SU-DHL-6 (cell line): Measurements from ENCODE around the gene ZNF786.

ENCODE experiments used
- H2AFZ ChIP-seq: fragments of 200-600 bp; sonication (generic); 2 replicates; pipeline ENCODE4 v1.6.1; 2014; ENCODE audit warnings: low read depth, mild to moderate bottlenecking, moderate library complexity, mixed read lengths, antibody characterized with exemption, low read length; ENCODE audit not compliant: severe bottlenecking
- H3F3A ChIP-seq: fragments of 200-600 bp; shearing (Covaris generic); 2 replicates; pipeline ENCODE4 v1.6.0; 2016; ENCODE audit warnings: antibody characterized with exemption, mild to moderate bottlenecking; ENCODE audit not compliant: insufficient read depth
- H3K27ac ChIP-seq: fragments of 200-600 bp; sonication (generic); 2 replicates; pipeline ENCODE4 v1.5.1; 2016; ENCODE audit warnings: low read depth, mild to moderate bottlenecking, low read length, moderate library complexity, mixed read lengths
- H3K27me3 ChIP-seq: fragments of 200-600 bp; sonication (generic), shearing (Covaris generic); 2 replicates; pipeline ENCODE4 v1.6.0; 2014; ENCODE audit warnings: mild to moderate bottlenecking, low read length
- H3K36me3 ChIP-seq: fragments of 200-600 bp; sonication (generic); 2 replicates; pipeline ENCODE4 v1.6.1; 2014; ENCODE audit warnings: mild to moderate bottlenecking, low read length, mixed read lengths
- H3K4me2 ChIP-seq: fragments of 300-600, 200-600 bp; shearing (Covaris generic), sonication (generic); 2 replicates; pipeline ENCODE4 v1.6.0; 2014; ENCODE audit warnings: low read length, low read depth, mild to moderate bottlenecking; ENCODE audit not compliant: poor library complexity, severe bottlenecking
- H3K4me3 ChIP-seq: fragments of 200-600 bp; sonication (generic); 2 replicates; pipeline ENCODE4 v1.5.1; 2014; ENCODE audit warnings: antibody characterized with exemption, low read length, mild to moderate bottlenecking, mixed read lengths; ENCODE audit not compliant: insufficient read depth, poor library complexity, severe bottlenecking
- H3K79me2 ChIP-seq: fragments of 200-600 bp; sonication (generic); 2 replicates; pipeline ENCODE4 v1.6.1; 2014; ENCODE audit warnings: mild to moderate bottlenecking, low read length, moderate library complexity; ENCODE audit not compliant: insufficient read depth
- H3K9ac ChIP-seq: fragments of 200-600 bp; sonication (generic); 2 replicates; pipeline ENCODE4 v1.7.0; 2014; ENCODE audit warnings: mild to moderate bottlenecking, low read length
- H3K9me2 ChIP-seq: fragments of 200-600 bp; sonication (generic); replicated peaks from 2 replicates; pipeline ENCODE4 v1.6.1; 2014; ENCODE audit warnings: low read length; ENCODE audit not compliant: insufficient read depth
- H3K9me3 ChIP-seq: fragments of 200-600 bp; sonication (generic); 2 replicates; pipeline ENCODE4 v1.6.1; 2014; ENCODE audit warnings: low read length, mixed read lengths; ENCODE audit not compliant: insufficient read depth
- H4K20me1 ChIP-seq: fragments of 200-600 bp; sonication (generic); 2 replicates; pipeline ENCODE4 v1.6.1; 2014; ENCODE audit warnings: low read depth, mild to moderate bottlenecking, antibody characterized with exemption, low read length, moderate library complexity, mixed read lengths
- EZH2phosphoT487 ChIP-seq: fragments of 200-600 bp; sonication (generic), shearing (Covaris generic); conservative IDR thresholded peaks from 2 replicates; pipeline ENCODE4 v1.6.1; 2018; ENCODE audit warnings: mild to moderate bottlenecking, antibody characterized with exemption, low read length, moderate library complexity, mixed read lengths
- TF ChIP-seq, protein P1 (sequence below): fragments of 200-600 bp; sonication (generic); IDR thresholded peaks from one replicate; pipeline ENCODE4 v1.5.1; 2017; ENCODE audit warnings: antibody characterized with exemption, mild to moderate bottlenecking, low read length, moderate library complexity; ENCODE audit not compliant: insufficient read depth, poor library complexity, severe bottlenecking

ZNF786 gene

GRCh38 chr7:149048805-149049204, 41.7 kb downstream of the ZNF786 start:
- no peak overlapping the region for H3K27ac ChIP-seq
- H3K9ac ChIP-seq, result no peak overlapping the region
- no peaks in the 10 kb centered on the region for H4K20me1 ChIP-seq
- no peak overlapping the region for H3K4me2 ChIP-seq
- no peaks in the 10 kb centered on the region for H3F3A ChIP-seq
- TF ChIP-seq, protein P1, sequence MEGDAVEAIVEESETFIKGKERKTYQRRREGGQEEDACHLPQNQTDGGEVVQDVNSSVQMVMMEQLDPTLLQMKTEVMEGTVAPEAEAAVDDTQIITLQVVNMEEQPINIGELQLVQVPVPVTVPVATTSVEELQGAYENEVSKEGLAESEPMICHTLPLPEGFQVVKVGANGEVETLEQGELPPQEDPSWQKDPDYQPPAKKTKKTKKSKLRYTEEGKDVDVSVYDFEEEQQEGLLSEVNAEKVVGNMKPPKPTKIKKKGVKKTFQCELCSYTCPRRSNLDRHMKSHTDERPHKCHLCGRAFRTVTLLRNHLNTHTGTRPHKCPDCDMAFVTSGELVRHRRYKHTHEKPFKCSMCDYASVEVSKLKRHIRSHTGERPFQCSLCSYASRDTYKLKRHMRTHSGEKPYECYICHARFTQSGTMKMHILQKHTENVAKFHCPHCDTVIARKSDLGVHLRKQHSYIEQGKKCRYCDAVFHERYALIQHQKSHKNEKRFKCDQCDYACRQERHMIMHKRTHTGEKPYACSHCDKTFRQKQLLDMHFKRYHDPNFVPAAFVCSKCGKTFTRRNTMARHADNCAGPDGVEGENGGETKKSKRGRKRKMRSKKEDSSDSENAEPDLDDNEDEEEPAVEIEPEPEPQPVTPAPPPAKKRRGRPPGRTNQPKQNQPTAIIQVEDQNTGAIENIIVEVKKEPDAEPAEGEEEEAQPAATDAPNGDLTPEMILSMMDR, result no peak
- TF ChIP-seq EZH2phosphoT487, result no peak
- H3K36me3 ChIP-seq, result no peaks in the 10 kb centered on the region
- no peaks in the 10 kb centered on the region for H3K9me3 ChIP-seq
- no peaks in the 10 kb centered on the region for H3K27me3 ChIP-seq
- H3K4me3 ChIP-seq, result no peak overlapping the region
- H2AFZ ChIP-seq, result no peak overlapping the region
- H3K9me2 ChIP-seq, result no peaks in the 10 kb centered on the region
- no peaks in the 10 kb centered on the region for H3K79me2 ChIP-seq

- no peak overlapping the region for H3K4me2 ChIP-seq
- H2AFZ ChIP-seq, result no peak overlapping the region
- TF ChIP-seq, protein P1, result no peak
- TF ChIP-seq EZH2phosphoT487, result no peak
- no peaks in the 10 kb centered on the region for H3K9me3 ChIP-seq
- H3K79me2 ChIP-seq, result no peaks in the 10 kb centered on the region
- H3K27ac ChIP-seq, result no peak overlapping the region
- no peaks in the 10 kb centered on the region for H3F3A ChIP-seq
- no peak overlapping the region for H3K4me3 ChIP-seq
- H3K27me3 ChIP-seq, result no peaks in the 10 kb centered on the region
- no peaks in the 10 kb centered on the region for H3K9me2 ChIP-seq
- no peaks in the 10 kb centered on the region for H4K20me1 ChIP-seq
- H3K9ac ChIP-seq, result no peak overlapping the region
- H3K36me3 ChIP-seq, result no peaks in the 10 kb centered on the region
Measured at GRCh38 chr7:149046416-149046815, 44.1 kb downstream of the ZNF786 start.

DNA sequence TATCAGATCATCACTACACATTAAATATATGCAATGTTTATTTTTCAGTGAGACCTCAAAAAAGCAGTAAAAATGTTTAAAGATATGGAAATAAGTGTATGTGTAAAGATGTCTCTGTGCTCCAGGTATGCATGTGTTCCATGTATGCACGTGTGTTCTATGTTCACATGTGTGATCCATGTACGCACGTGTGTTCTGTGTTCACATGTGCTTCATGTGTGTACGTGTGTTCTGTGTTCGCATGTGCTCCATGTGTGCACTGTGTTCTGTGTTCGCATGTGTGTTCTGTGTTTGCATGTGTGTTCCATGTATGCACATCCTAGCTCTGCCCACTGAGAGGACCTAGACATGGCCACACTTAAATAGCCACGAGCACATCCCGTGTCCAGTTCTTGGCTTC, 46.6 kb downstream of the ZNF786 start:
- Histone ChIP-seq H4K20me1 (no peaks in the 10 kb centered on the region), H2AFZ (no peak overlapping the region), H3K9me2 (no peaks in the 10 kb centered on the region), H3K27ac (no peak overlapping the region), H3K9ac (no peak overlapping the region), H3K27me3 (no peaks in the 10 kb centered on the region), H3K4me3 (no peak overlapping the region), H3K9me3 (no peaks in the 10 kb centered on the region), H3K36me3 (no peaks in the 10 kb centered on the region), H3K4me2 (no peak overlapping the region), H3F3A (no peaks in the 10 kb centered on the region), H3K79me2 (no peaks in the 10 kb centered on the region)
- no peak for TF ChIP-seq EZH2phosphoT487
- TF ChIP-seq, protein P1, result no peak
